HEK293T (cell line): ENCODE data around the gene MAP3K21.

Experiments
- CTCF ChIA-PET: fragments of 350-600 bp; formaldehyde crosslinking; extraction: SDS; loops from one replicate; lab custom pipeline; 2021; ENCODE audit warnings: antibody characterized with exemption, inconsistent platforms; lab: Yijun Ruan, JAX
- POLR2A ChIA-PET: fragments of 350-600 bp; formaldehyde crosslinking; extraction: SDS; loops from one replicate; lab custom pipeline; 2020; ENCODE audit warnings: antibody characterized with exemption, inconsistent platforms; lab: Yijun Ruan, JAX
- DNase-seq: peaks from one replicate; pipeline ENCODE4 v3.0.0; 2012; ENCODE audit warnings: mixed read lengths; ENCODE audit errors: extremely low spot score
- ARNT ChIP-seq: fragments of 450-650 bp; IDR thresholded peaks from 2 replicates; pipeline ENCODE4 v1.6.1; 2017; ENCODE audit warnings: mild to moderate bottlenecking
- BHLHE40 ChIP-seq: fragments of 450-650 bp; IDR thresholded peaks from 2 replicates; pipeline ENCODE4 v1.6.1; 2016; ENCODE audit warnings: mild to moderate bottlenecking, moderate library complexity, borderline replicate concordance
- CTBP1 ChIP-seq: fragments of 450-650 bp; IDR thresholded peaks from 2 replicates; pipeline ENCODE4 v1.6.1; 2016; ENCODE audit warnings: borderline replicate concordance
- ELF4 ChIP-seq: fragments of 450-650 bp; IDR thresholded peaks from 2 replicates; pipeline ENCODE4 v1.6.1; 2017; ENCODE audit warnings: antibody characterized with exemption
- FOXM1 ChIP-seq: fragments of 450-650 bp; IDR thresholded peaks from 2 replicates; pipeline ENCODE4 v1.6.1; 2017; ENCODE audit warnings: mild to moderate bottlenecking, borderline replicate concordance
- HDGF ChIP-seq: fragments of 450-650 bp; IDR thresholded peaks from 2 replicates; pipeline ENCODE4 v1.6.1; 2017; ENCODE audit warnings: antibody characterized with exemption, borderline replicate concordance
- L3MBTL2 ChIP-seq: fragments of 450-650 bp; conservative IDR thresholded peaks from 2 replicates; pipeline ENCODE4 v1.6.1; 2016; ENCODE audit warnings: mild to moderate bottlenecking
- LEF1 ChIP-seq: fragments of 450-650 bp; IDR thresholded peaks from 2 replicates; pipeline ENCODE4 v1.6.1; 2017; ENCODE audit warnings: mild to moderate bottlenecking, borderline replicate concordance
- NFRKB ChIP-seq: fragments of 450-650 bp; IDR thresholded peaks from 2 replicates; pipeline ENCODE4 v1.6.1; 2016; ENCODE audit warnings: mild to moderate bottlenecking, moderate library complexity
- PKNOX1 ChIP-seq: fragments of 450-650 bp; IDR thresholded peaks from 2 replicates; pipeline ENCODE4 v1.6.1; 2016
- SP1 ChIP-seq: fragments of 450-650 bp; IDR thresholded peaks from 2 replicates; pipeline ENCODE4 v1.6.1; 2017
- TARDBP ChIP-seq: fragments of 450-650 bp; IDR thresholded peaks from 2 replicates; pipeline ENCODE4 v1.6.1; 2016
- ZNF384 ChIP-seq: fragments of 450-650 bp; IDR thresholded peaks from 2 replicates; pipeline ENCODE4 v1.6.1; 2016

The MAP3K21 gene

GRCh38 chr1:233390842-233391737 lies 63.6 kb downstream of the MAP3K21 start:
- TF ChIP-seq ZNF384 (no peak), PKNOX1 (0 out of 2 replicates have a peak, but pooled peaks have one; percentile 5)

GRCh38 chr1:233393084-233393840 lies 65.7 kb downstream of the MAP3K21 start:
- TF ChIP-seq CTBP1 (no peak), HDGF (no peak), LEF1 (no peak), ZNF384 (no peak), FOXM1 (no peak), ELF4 (no peak), SP1 (no peak), BHLHE40 (no peak), ARNT (no peak), PKNOX1 (no peak)
- POLR2A ChIA-PET: no interaction called here
- CTCF ChIA-PET: interaction anchor here (0.7 to 0.9 kb wide), 3 partner anchors 16 to 718 kb away, joined by 3 to 10 read pairs (median 5); no protein-coding TSS in a partner anchor
- no peak for DNase-seq

More at GRCh38 chr1:233390842-233391737, 63.6 kb downstream of the MAP3K21 start:
- ChIA-PET POLR2A (no interaction called here), CTCF (interaction anchor here (0.8 to 0.9 kb wide), 2 partner anchors 30 to 86 kb away, joined by 3 read pairs; no protein-coding TSS in a partner anchor)
- DNase-seq: no peak

- POLR2A ChIA-PET: no interaction called here
- CTCF ChIA-PET: interaction anchor here (0.9 kb wide), 2 partner anchors 16 to 718 kb away, joined by 3 to 5 read pairs; no protein-coding TSS in a partner anchor
- TF ChIP-seq PKNOX1: peak; percentile 67
- TF ChIP-seq FOXM1: no peak
- DNase-seq: no peak
Measured at GRCh38 chr1:233393926-233394680, 66.6 kb downstream of the MAP3K21 start.

GRCh38 chr1:233394860-233395717 lies 67.6 kb downstream of the MAP3K21 start:
- TF ChIP-seq ZNF384: no peak
- no peak for TF ChIP-seq L3MBTL2
- TF ChIP-seq BHLHE40: no peak
- no peak for TF ChIP-seq FOXM1
- no peak for TF ChIP-seq LEF1
- TF ChIP-seq CTBP1: no peak
- TF ChIP-seq NFRKB: no peak
- POLR2A ChIA-PET: no interaction called here
- DNase-seq: peak; percentile 73
- CTCF ChIA-PET: interaction anchor here (0.6 to 1.3 kb wide), 3 partner anchors 396 to 671 kb away, joined by 3 to 6 read pairs (median 3); no protein-coding TSS in a partner anchor

GRCh38 chr1:233395863-233396646 lies 68.5 kb downstream of the MAP3K21 start:
- CTCF ChIA-PET: interaction anchor here (0.7 to 1.3 kb wide), 3 partner anchors 16 to 670 kb away, joined by 3 to 6 read pairs (median 3); no protein-coding TSS in a partner anchor
- DNase-seq: no peak
- TF ChIP-seq ARNT (no peak), TARDBP (0 out of 2 replicates have a peak, but pooled peaks have one; percentile 51)
- POLR2A ChIA-PET: no interaction called here
